ENCODE measurements around the gene RAB3D.
A peak's percentile ranks its signal among the peaks of the same experiment; 100 is the strongest.
"Not testable (repeated sequence)": the region's sequence is repeated elsewhere in the genome, so short reads cannot be mapped to it uniquely, and the experiment has no call there.

Gene RAB3D

DNA sequence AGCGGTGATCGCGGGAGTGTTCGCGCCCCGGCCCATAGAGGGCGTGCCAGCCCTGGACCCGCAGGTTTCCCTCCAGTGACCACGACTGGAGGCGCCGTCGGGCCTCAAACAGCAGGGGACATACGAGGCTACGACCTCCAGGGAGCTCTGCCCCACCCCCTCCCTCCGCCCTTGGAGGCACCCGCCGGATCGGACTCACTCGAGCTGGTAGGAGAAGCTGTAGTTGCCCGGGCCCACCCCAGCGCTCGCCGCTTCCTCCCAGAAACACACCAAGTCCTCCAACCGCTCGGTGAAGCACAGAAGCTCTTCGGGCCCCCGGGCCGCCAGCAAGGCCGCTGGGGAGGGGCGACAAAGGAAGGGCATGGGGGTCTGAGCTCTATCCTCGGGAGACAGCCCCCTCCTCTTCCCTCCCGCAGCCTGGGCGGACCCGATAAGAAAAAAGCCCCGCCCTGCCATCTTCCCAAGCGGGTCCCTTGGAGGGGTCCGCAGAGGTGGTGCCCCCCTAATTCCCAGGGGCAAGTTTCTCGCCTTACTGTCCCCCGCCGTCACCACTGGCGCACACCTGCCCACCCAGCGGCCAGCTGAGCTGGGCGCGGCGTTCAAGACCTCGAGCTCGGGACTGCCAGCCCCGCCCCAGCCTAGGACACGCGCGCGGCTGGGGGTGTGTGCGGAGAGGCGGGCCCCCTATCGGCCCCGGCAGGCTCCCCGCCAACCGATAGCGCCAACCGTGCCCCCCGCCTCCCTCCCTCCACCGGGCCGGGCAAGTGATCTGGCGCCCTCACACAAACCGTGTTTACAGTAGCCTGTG lies 43.6 kb upstream of the RAB3D start:
- TF ChIP-seq L3MBTL2 (conservative IDR thresholded peaks at IDR 0.05) (peak; percentile 5; the same call in 1 of the 2 replicates), SP1 (IDR thresholded peaks at IDR 0.05) (no peak), ELF4 (IDR thresholded peaks at IDR 0.05) (no peak), CTBP1 (IDR thresholded peaks at IDR 0.05; ENCODE audit: borderline replicate concordance) (no peak), LEF1 (IDR thresholded peaks at IDR 0.05; ENCODE audit: borderline replicate concordance) (no peak), BHLHE40 (IDR thresholded peaks at IDR 0.05; ENCODE audit: borderline replicate concordance) (no peak)
- ChIA-PET CTCF (interaction anchor here (0.5 to 1.8 kb wide), 19 partner anchors 8 to 102 kb away, joined by 3 to 8 read pairs (median 3); partner anchors contain the start of genes CCDC159, PRKCSH, SWSAP1 and TMEM205), POLR2A (interaction anchor here (0.8 to 2.7 kb wide), 8 partner anchors 8 to 89 kb away, joined by 3 to 24 read pairs (median 5); partner anchors contain the start of genes CCDC159, ODAD3, SWSAP1 and TMEM205)
- peak; percentile 66 for DNase-seq (ENCODE audit: extremely low spot score)

DNA sequence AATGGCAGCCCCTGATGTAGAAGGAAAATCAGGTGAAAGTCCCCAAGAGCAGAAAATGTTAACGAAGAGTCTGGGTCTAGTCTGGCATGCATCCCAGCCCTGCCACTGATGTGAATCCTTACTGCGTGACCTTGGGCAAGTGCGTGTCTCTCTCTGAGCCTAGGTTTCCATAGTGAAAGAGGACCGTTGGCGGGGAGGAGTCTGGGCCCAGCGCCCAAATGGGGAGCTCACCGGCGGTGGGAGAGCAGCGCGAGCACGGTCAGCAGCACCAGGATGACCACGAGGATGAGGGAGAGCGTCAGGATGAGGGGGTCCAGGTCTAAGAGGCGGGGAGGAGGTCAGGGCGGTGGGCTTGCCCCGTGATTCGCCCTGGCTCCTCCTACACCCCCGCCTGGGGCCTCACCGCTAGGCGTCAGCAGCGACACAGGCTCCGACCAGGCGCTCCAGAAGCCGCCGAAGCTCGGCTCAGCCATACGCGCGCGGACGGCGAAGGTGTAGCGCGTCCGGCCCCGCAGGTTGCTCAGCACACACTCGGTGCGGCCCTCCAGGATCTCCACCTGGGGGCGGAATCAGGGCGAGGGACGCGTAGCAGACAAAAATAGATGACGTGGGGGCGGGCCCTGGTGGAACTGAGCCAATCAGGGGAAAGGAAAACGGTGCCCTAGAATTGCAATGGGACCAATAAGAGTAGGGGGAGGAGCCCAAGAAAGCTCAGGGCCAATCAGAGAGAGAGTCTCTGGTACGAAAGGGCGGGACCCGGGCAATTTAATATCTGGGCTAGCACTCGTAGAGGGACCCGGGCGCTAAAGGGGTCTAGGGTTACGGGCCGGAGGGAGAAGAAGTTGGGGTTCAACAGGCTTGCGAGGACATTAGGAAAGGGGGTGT lies 41.4 kb upstream of the RAB3D start:
- DNase-seq (ENCODE audit: extremely low spot score) = peak; percentile 90
- no peak for TF ChIP-seq SUZ12 (IDR thresholded peaks at IDR 0.05)
- TF ChIP-seq, protein P1, sequence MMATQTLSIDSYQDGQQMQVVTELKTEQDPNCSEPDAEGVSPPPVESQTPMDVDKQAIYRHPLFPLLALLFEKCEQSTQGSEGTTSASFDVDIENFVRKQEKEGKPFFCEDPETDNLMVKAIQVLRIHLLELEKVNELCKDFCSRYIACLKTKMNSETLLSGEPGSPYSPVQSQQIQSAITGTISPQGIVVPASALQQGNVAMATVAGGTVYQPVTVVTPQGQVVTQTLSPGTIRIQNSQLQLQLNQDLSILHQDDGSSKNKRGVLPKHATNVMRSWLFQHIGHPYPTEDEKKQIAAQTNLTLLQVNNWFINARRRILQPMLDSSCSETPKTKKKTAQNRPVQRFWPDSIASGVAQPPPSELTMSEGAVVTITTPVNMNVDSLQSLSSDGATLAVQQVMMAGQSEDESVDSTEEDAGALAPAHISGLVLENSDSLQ (IDR thresholded peaks at IDR 0.05) = peak; percentile 78
- peak; percentile 73 for TF ChIP-seq L3MBTL2 (conservative IDR thresholded peaks at IDR 0.05)
- CTCF ChIA-PET = interaction anchor here (0.6 to 1.8 kb wide), 20 partner anchors 12 to 830 kb away, joined by 3 to 14 read pairs (median 4); partner anchors contain the start of genes CCDC159, ELAVL3, ODAD3 and PRKCSH
- POLR2A ChIA-PET = interaction anchor here (0.8 to 2.7 kb wide), 20 partner anchors 10 to 126 kb away, joined by 3 to 13 read pairs (median 4); partner anchors contain the start of genes CCDC159, ODAD3, PRKCSH and RAB3D

DNA sequence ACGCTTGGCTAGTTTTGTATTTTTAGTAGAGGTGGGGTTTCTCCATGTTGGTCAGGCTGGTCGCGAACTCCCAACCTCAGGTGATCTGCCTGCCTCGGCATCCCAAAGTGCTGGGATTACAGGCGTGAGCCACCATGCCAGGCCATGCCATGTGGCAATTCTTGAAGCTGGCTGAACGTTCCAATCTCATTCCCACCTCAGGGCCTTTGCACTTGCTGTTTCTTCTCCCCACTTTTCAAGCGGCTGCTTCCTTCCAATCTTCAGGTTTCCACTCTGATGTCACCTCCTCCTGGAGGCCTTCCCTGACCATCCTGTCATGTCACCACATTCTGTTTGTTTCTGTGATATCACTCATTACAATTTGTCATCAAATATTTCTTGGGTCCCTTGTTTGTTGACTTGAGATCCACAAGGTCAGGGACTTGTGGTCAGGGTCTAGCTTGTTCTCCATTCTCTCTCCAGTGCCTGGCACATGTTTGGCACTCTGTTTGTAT lies 40.4 kb upstream of the RAB3D start:
- POLR2A ChIA-PET = interaction anchor here (2.3 kb wide), 1 partner anchor 33 kb away, joined by 12 read pairs; the partner anchor contains the start of genes CCDC159 and TMEM205
- TF ChIP-seq ELF4 (IDR thresholded peaks at IDR 0.05) (no peak), LEF1 (IDR thresholded peaks at IDR 0.05; ENCODE audit: borderline replicate concordance) (no peak), HDGF (IDR thresholded peaks at IDR 0.05; ENCODE audit: borderline replicate concordance) (no peak), NFRKB (IDR thresholded peaks at IDR 0.05) (no peak), TARDBP (IDR thresholded peaks at IDR 0.05) (no peak), CTBP1 (IDR thresholded peaks at IDR 0.05; ENCODE audit: borderline replicate concordance) (no peak), BHLHE40 (IDR thresholded peaks at IDR 0.05; ENCODE audit: borderline replicate concordance) (no peak), SUZ12 (IDR thresholded peaks at IDR 0.05) (no peak), ARNT (IDR thresholded peaks at IDR 0.05) (no peak), L3MBTL2 (conservative IDR thresholded peaks at IDR 0.05) (no peak), FOXA1 (IDR thresholded peaks at IDR 0.05) (no peak), SP1 (IDR thresholded peaks at IDR 0.05) (no peak), FOXM1 (IDR thresholded peaks at IDR 0.05; ENCODE audit: borderline replicate concordance) (no peak)
- TF ChIP-seq, protein P1 (IDR thresholded peaks at IDR 0.05) = no peak
- DNase-seq (ENCODE audit: extremely low spot score) = no peak
- CTCF ChIA-PET = no interaction called here

DNA sequence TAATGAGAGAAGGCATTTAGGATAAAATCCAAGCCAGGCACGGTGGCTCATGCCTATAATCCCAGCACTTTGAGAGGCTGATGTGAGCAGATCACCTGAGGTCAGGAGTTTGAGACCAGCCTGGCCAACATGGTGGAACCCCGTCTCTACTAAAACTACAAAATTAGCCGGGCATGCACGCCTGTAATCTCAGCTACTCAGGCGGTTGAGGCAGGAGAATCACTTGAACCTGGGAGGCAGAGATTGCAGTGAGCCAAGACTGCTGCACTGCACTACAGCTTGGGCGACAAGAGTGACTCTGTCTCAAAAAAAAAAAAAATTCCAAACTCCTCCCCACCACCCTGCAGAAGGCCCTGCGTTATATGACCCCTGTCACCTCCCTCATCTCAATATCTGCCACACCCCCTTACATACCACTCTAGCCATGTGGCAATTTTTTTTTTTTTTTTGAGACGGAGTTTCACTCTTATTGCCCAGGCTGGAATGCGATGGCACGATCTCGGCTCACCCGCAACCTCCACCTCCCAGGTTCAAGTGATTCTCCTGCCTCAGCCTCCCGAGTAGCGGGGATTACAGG lies 39.9 kb upstream of the RAB3D start:
- 0 out of 2 replicates have a peak, but pooled peaks have one; percentile 20 for TF ChIP-seq ZNF384 (IDR thresholded peaks at IDR 0.05)
- POLR2A ChIA-PET = interaction anchor here (2.3 kb wide), 1 partner anchor 33 kb away, joined by 12 read pairs; the partner anchor contains the start of genes CCDC159 and TMEM205
- CTCF ChIA-PET; DNase-seq (ENCODE audit: extremely low spot score): not testable (repeated sequence)

DNA sequence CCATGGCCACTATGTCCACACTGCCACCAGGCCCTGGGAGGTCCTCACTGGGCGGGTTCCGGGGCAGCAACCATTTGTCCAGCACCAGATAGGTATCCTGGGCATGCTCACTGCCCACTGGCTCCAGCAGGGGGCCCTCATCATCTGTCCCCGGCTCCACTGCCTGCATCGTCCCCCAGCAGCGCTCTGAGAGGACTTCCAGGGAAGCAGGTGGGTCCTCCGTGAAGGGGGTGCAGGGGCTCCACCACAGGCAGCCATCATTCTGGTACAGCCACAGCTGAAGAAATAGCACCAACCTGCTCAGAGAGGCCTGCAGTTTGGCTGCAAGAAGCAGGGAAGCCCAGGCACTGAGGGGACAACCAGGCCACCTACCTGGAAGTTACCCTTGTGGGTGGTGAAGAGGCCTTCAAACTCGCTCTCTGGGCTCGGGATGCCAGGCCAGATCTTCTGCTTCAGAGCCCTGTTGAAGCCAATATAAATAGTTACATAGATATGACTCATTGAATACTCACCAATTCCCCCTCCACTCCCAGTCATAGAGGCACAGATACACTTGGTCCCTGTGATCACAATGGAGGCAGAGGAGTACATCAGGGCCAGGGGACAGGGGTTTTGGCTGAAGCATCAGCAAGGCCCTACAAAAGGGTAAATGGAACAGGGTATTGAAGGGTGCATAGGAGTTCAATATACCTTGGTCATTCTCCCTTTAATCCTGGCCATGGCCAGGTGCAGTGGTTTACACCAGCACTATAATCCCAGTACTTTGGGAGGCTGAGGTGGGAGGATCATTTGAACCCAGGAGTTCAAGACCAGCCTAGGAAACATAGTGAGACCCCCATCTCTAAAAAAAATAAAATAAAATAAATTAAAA lies 39.1 kb upstream of the RAB3D start:
- no peak for DNase-seq (ENCODE audit: extremely low spot score)
- ChIA-PET CTCF (interaction anchor here (0.7 to 2.3 kb wide), 4 partner anchors 11 to 104 kb away, joined by 3 to 13 read pairs (median 6); no protein-coding TSS in a partner anchor), POLR2A (interaction anchor here (1.6 kb wide), 1 partner anchor 34 kb away, joined by 3 read pairs; no protein-coding TSS in a partner anchor)
- TF ChIP-seq BHLHE40 (IDR thresholded peaks at IDR 0.05; ENCODE audit: borderline replicate concordance) (no peak), CTBP1 (IDR thresholded peaks at IDR 0.05; ENCODE audit: borderline replicate concordance) (no peak), TARDBP (IDR thresholded peaks at IDR 0.05) (no peak), FOXK2 (IDR thresholded peaks at IDR 0.05) (no peak), FOXA1 (IDR thresholded peaks at IDR 0.05) (no peak), L3MBTL2 (conservative IDR thresholded peaks at IDR 0.05) (no peak), ELF4 (IDR thresholded peaks at IDR 0.05) (no peak), FOXM1 (IDR thresholded peaks at IDR 0.05; ENCODE audit: borderline replicate concordance) (no peak), SUZ12 (IDR thresholded peaks at IDR 0.05) (no peak), LEF1 (IDR thresholded peaks at IDR 0.05; ENCODE audit: borderline replicate concordance) (no peak), ARNT (IDR thresholded peaks at IDR 0.05) (no peak), HDGF (IDR thresholded peaks at IDR 0.05; ENCODE audit: borderline replicate concordance) (no peak), NFRKB (IDR thresholded peaks at IDR 0.05) (no peak), SP1 (IDR thresholded peaks at IDR 0.05) (no peak), ZNF384 (IDR thresholded peaks at IDR 0.05) (no peak)
- TF ChIP-seq, protein P1 (IDR thresholded peaks at IDR 0.05) = no peak

Data from HEK293T (cell line).